Endothelial cell of umbilical vein (primary cell): Measurements from ENCODE around the gene TSPAN14. TPM values are rescaled to one million over a fixed set of nuclear protein-coding genes. Genes with fewer than 3 reads are reported as not detected.

Experiments
- BruUV-seq: library from RNA; stranded (reverse); fragments of 400-500 nt; replicated peaks from 2 replicates; lab custom pipeline; 2021; lab: Mats Ljungman, UMichigan
- CTCF ChIA-PET: fragments of 300-600, 350-600 bp; sonication (Branson Sonifier 250); formaldehyde crosslinking; loops from one replicate; lab custom pipeline; 2021; ENCODE audit warnings: antibody characterized with exemption, inconsistent platforms; lab: Charles Lee
- POLR2A ChIA-PET: fragments of 300-600, 350-600 bp; sonication (Branson Sonifier 250); formaldehyde crosslinking; loops from one replicate; lab custom pipeline; 2021; ENCODE audit warnings: antibody characterized with exemption, inconsistent platforms; lab: Charles Lee
- DNase-seq: peaks from one replicate; pipeline ENCODE4 v3.0.0-alpha.2; 2011; ENCODE audit warnings: low read depth, low spot score
- FAIRE-seq: peaks from 2 replicates; lab custom pipeline; 2011; peaks lifted over from hg19 to GRCh38; lab: Jason Lieb, UNC
- H2AFZ ChIP-seq: 2 replicates; pipeline ENCODE4 v1.6.0; 2012; ENCODE audit warnings: low read depth, low read length, control low read depth, inconsistent platforms
- H3K27ac ChIP-seq: 2 replicates; pipeline ENCODE4 v1.5.1; 2011; ENCODE audit warnings: low read depth, mild to moderate bottlenecking, control low read depth, low read length, moderate library complexity; ENCODE audit not compliant: insufficient read depth
- H3K27me3 ChIP-seq, 2 experiments: 2 replicates each; pipeline versions ENCODE4 v1.6.0 to v1.6.1; 2011; ENCODE audit warnings: low read length in 2 of 2, mixed read lengths in 1 of 2; ENCODE audit not compliant: control insufficient read depth in 2 of 2, insufficient read depth in 2 of 2
- H3K36me3 ChIP-seq, 2 experiments: 2 replicates in 1 of 2; 3 replicates in 1 of 2; pipeline ENCODE4 v1.5.1; 2011; ENCODE audit warnings: low read length in 2 of 2, mild to moderate bottlenecking in 1 of 2, moderate library complexity in 1 of 2; ENCODE audit not compliant: control insufficient read depth in 2 of 2, insufficient read depth in 2 of 2; ENCODE audit errors: extremely low read depth in 1 of 2
- H3K4me1 ChIP-seq: 3 replicates; pipeline ENCODE4 v1.5.1; 2011; ENCODE audit warnings: mild to moderate bottlenecking, low read length; ENCODE audit not compliant: control insufficient read depth, insufficient read depth; ENCODE audit errors: extremely low read depth
- H3K4me2 ChIP-seq: 2 replicates; pipeline ENCODE4 v1.6.1; 2011; ENCODE audit warnings: low read length, control low read depth, mixed read lengths; ENCODE audit not compliant: insufficient read depth
- H3K4me3 ChIP-seq, 3 experiments: fragments of 200-600 bp in 1 of 3; sonication (generic), shearing (Covaris generic) in 1 of 3; replicated peaks in 1 of 3; 2 replicates each; pipeline ENCODE4 v1.5.1; 2011 to 2016; ENCODE audit warnings: control low read depth in 3 of 3, low read length in 3 of 3, mild to moderate bottlenecking in 2 of 3, inconsistent platforms in 1 of 3, low read depth in 1 of 3, moderate library complexity in 1 of 3; ENCODE audit not compliant: insufficient read depth in 1 of 3
- H3K79me2 ChIP-seq: 2 replicates; pipeline ENCODE4 v1.6.0; 2012; ENCODE audit warnings: low read length, inconsistent platforms; ENCODE audit not compliant: control insufficient read depth, insufficient read depth
- H3K9ac ChIP-seq: replicated peaks from 2 replicates; pipeline ENCODE3; 2011; ENCODE audit warnings: low read length, control low read depth; ENCODE audit not compliant: insufficient read depth; ENCODE audit errors: extremely low read depth
- H3K9me1 ChIP-seq: replicated peaks from 3 replicates; pipeline ENCODE4 v1.6.0; 2011; ENCODE audit warnings: mild to moderate bottlenecking, low read length; ENCODE audit not compliant: control insufficient read depth, insufficient read depth; ENCODE audit errors: extremely low read depth
- H3K9me3 ChIP-seq: replicated peaks from 2 replicates; pipeline ENCODE4 v1.5.1; 2012; ENCODE audit warnings: low read length, inconsistent platforms; ENCODE audit not compliant: control insufficient read depth, insufficient read depth
- H4K20me1 ChIP-seq: replicated peaks from 2 replicates; pipeline ENCODE3; 2011; ENCODE audit warnings: mild to moderate bottlenecking, low read length; ENCODE audit not compliant: control insufficient read depth, insufficient read depth; ENCODE audit errors: extremely low read depth
- CTCF ChIP-seq, 2 donors: IDR thresholded peaks; 1 replicate in 1 of 2; 2 replicates in 1 of 2; pipeline ENCODE4 v1.5.1; 2011; ENCODE audit warnings: low read length in 2 of 2, mild to moderate bottlenecking in 2 of 2, moderate library complexity in 2 of 2, control low read depth in 1 of 2, inconsistent platforms in 1 of 2, low read depth in 1 of 2; ENCODE audit not compliant: insufficient read depth in 1 of 2; ENCODE audit errors: extremely low read depth in 1 of 2
- EZH2 ChIP-seq: IDR thresholded peaks from 2 replicates; pipeline ENCODE4 v1.6.1; 2012; ENCODE audit warnings: borderline replicate concordance, low read depth, mild to moderate bottlenecking, moderate library complexity, low read length, inconsistent platforms; ENCODE audit not compliant: severe bottlenecking
- FOS ChIP-seq: IDR thresholded peaks from 2 replicates; pipeline ENCODE4 v1.6.1; 2011; ENCODE audit warnings: mild to moderate bottlenecking, low read length, moderate library complexity, borderline replicate concordance; ENCODE audit not compliant: insufficient read depth
- GATA2 ChIP-seq: IDR thresholded peaks from 2 replicates; pipeline ENCODE4 v1.7.0; 2011; ENCODE audit warnings: low read depth, mild to moderate bottlenecking, moderate library complexity, mixed read lengths, low read length; ENCODE audit not compliant: insufficient read length, insufficient read depth
- JUN ChIP-seq: IDR thresholded peaks from 2 replicates; pipeline ENCODE4 v1.6.1; 2011; ENCODE audit warnings: borderline replicate concordance, low read depth; ENCODE audit not compliant: insufficient read length, insufficient read depth
- MAX ChIP-seq: IDR thresholded peaks from 2 replicates; pipeline ENCODE4 v1.6.1; 2011; ENCODE audit not compliant: insufficient read depth, insufficient read length
- MYC ChIP-seq: IDR thresholded peaks from one replicate; pipeline ENCODE4 v1.6.1; 2011; ENCODE audit warnings: mild to moderate bottlenecking, low read depth, low read length
- POLR2A ChIP-seq: IDR thresholded peaks from 2 replicates; pipeline ENCODE4 v1.6.1; 2012; ENCODE audit warnings: low read depth, mild to moderate bottlenecking, control low read depth, low read length
- POLR2AphosphoS5 ChIP-seq: IDR thresholded peaks from 2 replicates; pipeline ENCODE4 v1.6.1; 2012; ENCODE audit warnings: low read depth, mild to moderate bottlenecking, control low read depth, low read length, moderate library complexity; ENCODE audit not compliant: insufficient read depth
- dilution Hi-C: fragments of 300-500 bp; cut with MboI; formaldehyde crosslinking; loops from one replicate; pipeline ENCODE4 v1.15.0; 2019; ENCODE audit warnings: low sequenced_read_pairs; ENCODE audit not compliant: extremely low pct_ligation_motif_present
- intact Hi-C: fragments of 100-400 bp; cut with micrococcal nuclease; formaldehyde crosslinking; loops from one replicate; pipeline ENCODE4 v1.10.0; 2022
- polyA plus RNA-seq, 4 experiments: library from polyadenylated mRNA; depleted of rRNA in 3 of 4; stranded (reverse) in 3 of 4; unstranded in 1 of 4; fragments of >200 nt; gene quantifications; 2 replicates each; pipeline versions ENCODE4 v1.2.1 to v1.2.3, GENCODE V29; 2011 to 2012; ENCODE audit warnings: missing spikeins in 1 of 4
- total RNA-seq: library from RNA; stranded (reverse); gene quantifications from 2 replicates; pipeline ENCODE4 v1.2.3, GENCODE V29; 2021

Gene TSPAN14
- total and polyA plus RNA-seq, 2 donors (not counting 3 experiments of a cell fraction or from before 2014, with no cell fraction given), result 210 to 242 TPM

- Histone ChIP-seq H3K4me3 (no peak overlapping the region), H3K4me2 (no peak overlapping the region), H3K9me1 (no peaks in the 10 kb centered on the region), H3K36me3 (peaks cover 30 to 31% of the 10 kb centered on the region in 2 experiments), H3K9ac (no peak overlapping the region), H3K4me1 (peaks cover 66% of the 10 kb centered on the region), H4K20me1 (peaks cover 11% of the 10 kb centered on the region), H2AFZ (no peak overlapping the region), H3K27me3 (no peaks in the 10 kb centered on the region), H3K79me2 (peaks cover 99% of the 10 kb centered on the region), H3K9me3 (no peaks in the 10 kb centered on the region), H3K27ac (no peak overlapping the region)
- ChIA-PET POLR2A (interaction anchor here (0.6 kb wide), 1 partner anchor 24 kb away, joined by 6 read pairs; no protein-coding TSS in a partner anchor), CTCF (interaction anchor here (0.7 to 3.8 kb wide), 4 partner anchors 9 to 32 kb away, joined by 3 to 36 read pairs (median 3); no protein-coding TSS in a partner anchor)
- dilution Hi-C loops, result no loop called here
- FAIRE-seq, result peak; percentile 48
- no peak for DNase-seq
- TF ChIP-seq FOS, result no peak
- TF ChIP-seq CTCF (IDR thresholded peaks at IDR 0.05; ENCODE audit: extremely low read depth in 1 of 2, insufficient read depth in 1 of 2, low read depth in 1 of 2, low read length in 2 of 2), result no peak
- TF ChIP-seq JUN, result no peak
- no peak for TF ChIP-seq POLR2AphosphoS5
- no peak for TF ChIP-seq POLR2A
- no peak for TF ChIP-seq MYC
- TF ChIP-seq GATA2, result no peak
- TF ChIP-seq MAX, result no peak
- no peak for TF ChIP-seq EZH2
- intact Hi-C loops, result no loop called here
- BruUV-seq, result no TSS peak
These were observed 38.9 kb downstream of the TSPAN14 start for GRCh38 chr10:80492848-80493521.
